ENCODE measurements around the gene BEX3. TPM values are rescaled to one million over a fixed set of nuclear protein-coding genes. Genes with fewer than 3 reads are reported as not detected.
A peak's percentile ranks its signal among the peaks of the same experiment; 100 is the strongest.
"Not testable (repeated sequence)": the region's sequence is repeated elsewhere in the genome, so short reads cannot be mapped to it uniquely, and the experiment has no call there.

The BEX3 gene
- total RNA-seq, 2 donors from 2014 or later = 5.7 to 32.0 TPM

DNA sequence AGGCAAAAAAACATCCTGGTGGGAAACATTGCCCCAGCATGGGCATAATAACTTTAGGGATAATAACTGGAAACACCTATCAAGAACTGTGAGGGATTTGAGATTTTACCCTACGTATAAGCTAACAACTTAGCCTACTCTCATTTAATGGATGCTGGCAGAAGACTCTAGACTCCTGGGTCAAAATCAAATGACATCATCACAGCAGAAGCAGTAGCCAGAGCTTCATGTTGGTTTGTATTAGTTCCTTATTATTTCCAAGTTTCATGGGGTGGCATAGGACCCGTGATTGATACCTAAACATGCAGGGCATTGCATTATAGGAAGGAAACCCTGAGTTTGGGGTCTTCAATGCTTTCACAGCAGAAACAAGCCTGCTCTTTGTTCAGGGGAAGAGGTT, 15.4 kb upstream of the BEX3 start:
- H3K27ac Mint-ChIP-seq = no peak overlapping the region
- H3K4me3 Mint-ChIP-seq = no peak overlapping the region
- no peak for DNase-seq
- H3K27me3 Mint-ChIP-seq = peaks cover 5% of the 10 kb centered on the region
- H3K36me3 Mint-ChIP-seq (ENCODE audit: low read depth) = peaks cover 2% of the 10 kb centered on the region
- no peak for ATAC-seq
- H3K4me1 Mint-ChIP-seq = peaks cover 5% of the 10 kb centered on the region
- no peaks in the 10 kb centered on the region for H3K9me3 ChIP-seq (ENCODE audit: control insufficient read depth, low read length, poor library complexity, severe bottlenecking)

DNA sequence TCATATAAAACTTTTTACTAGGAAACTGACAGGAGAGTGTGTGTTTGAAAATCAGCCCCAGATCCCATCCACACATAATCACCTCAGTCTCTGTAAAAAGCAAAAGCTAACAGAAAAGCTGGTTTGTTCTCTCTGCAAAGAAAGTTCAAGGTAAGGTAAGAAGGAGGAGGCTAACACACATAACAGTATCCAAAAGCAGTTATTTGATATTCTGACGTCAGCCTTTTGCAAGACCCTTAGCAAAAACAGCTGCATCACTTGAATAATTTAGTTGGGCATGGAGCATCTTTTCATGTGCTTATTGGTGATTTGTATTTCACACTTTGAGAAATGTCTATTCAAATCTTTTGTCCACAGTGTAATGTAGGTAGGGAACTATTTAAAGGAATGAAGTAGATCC, 14.5 kb upstream of the BEX3 start:
- H3K36me3 Mint-ChIP-seq (ENCODE audit: low read depth) = peaks cover 2% of the 10 kb centered on the region
- no peak overlapping the region for H3K27ac Mint-ChIP-seq
- no peaks in the 10 kb centered on the region for H3K9me3 ChIP-seq (ENCODE audit: control insufficient read depth, low read length, poor library complexity, severe bottlenecking)
- H3K4me1 Mint-ChIP-seq = peaks cover 2% of the 10 kb centered on the region
- H3K4me3 Mint-ChIP-seq = no peak overlapping the region
- DNase-seq = no peak
- ATAC-seq = no peak
- H3K27me3 Mint-ChIP-seq = peaks cover 7% of the 10 kb centered on the region

DNA sequence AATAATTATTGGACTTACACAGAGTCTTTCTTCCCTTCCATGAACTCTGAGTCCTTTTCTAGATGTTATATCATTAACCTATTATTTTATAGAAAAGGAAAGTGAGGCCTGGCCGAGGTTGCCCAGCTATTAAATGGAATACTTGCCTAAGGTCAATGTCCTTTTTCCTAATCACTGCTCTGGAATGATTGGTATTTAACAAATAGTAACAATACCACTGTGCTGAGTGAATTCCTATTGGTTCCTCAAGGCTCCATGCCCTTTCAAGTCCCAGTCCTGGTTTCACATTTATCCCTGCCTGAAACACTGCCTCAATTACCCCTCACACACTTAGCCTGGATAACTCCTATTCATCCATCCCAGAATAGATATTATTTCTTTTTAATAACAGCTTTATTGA, 13.9 kb upstream of the BEX3 start:
- DNase-seq (no peak), ATAC-seq (no peak)
- Mint-ChIP-seq H3K27ac (no peak overlapping the region), H3K36me3 (ENCODE audit: low read depth) (peaks cover 1% of the 10 kb centered on the region), H3K4me1 (no peaks in the 10 kb centered on the region), H3K4me3 (no peak overlapping the region), H3K27me3 (peaks cover 7% of the 10 kb centered on the region)
- no peaks in the 10 kb centered on the region for H3K9me3 ChIP-seq (ENCODE audit: control insufficient read depth, low read length, poor library complexity, severe bottlenecking)

DNA sequence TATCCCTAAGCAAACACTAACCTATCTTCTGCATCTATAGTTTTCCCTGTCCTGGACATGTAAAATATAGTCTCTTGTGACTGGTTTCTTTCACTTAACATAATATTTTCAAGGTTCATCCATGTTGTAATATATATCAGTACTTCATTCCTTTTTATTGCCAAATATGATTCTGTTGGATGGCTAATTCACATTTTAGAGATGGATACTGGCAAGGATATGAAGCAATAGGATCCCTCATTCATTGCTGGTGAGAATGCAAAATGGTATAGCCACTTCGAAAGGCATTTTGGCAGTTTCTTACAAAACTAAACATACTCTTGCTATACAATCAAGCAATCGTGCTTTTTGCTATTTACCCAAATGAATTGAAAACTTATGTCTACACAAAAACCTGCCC, 13.3 kb upstream of the BEX3 start:
- Mint-ChIP-seq H3K36me3 (ENCODE audit: low read depth) (no peaks in the 10 kb centered on the region), H3K27me3 (peaks cover 7% of the 10 kb centered on the region), H3K27ac (no peak overlapping the region), H3K4me1 (no peaks in the 10 kb centered on the region), H3K4me3 (no peak overlapping the region)
- no peak for ATAC-seq
- no peaks in the 10 kb centered on the region for H3K9me3 ChIP-seq (ENCODE audit: control insufficient read depth, low read length, poor library complexity, severe bottlenecking)
- no peak for DNase-seq

- Mint-ChIP-seq H3K27ac (no peak overlapping the region), H3K4me1 (no peaks in the 10 kb centered on the region), H3K27me3 (peaks cover 10% of the 10 kb centered on the region), H3K36me3 (ENCODE audit: low read depth) (no peaks in the 10 kb centered on the region), H3K4me3 (no peak overlapping the region)
- ATAC-seq = no peak
- H3K9me3 ChIP-seq (ENCODE audit: control insufficient read depth, low read length, poor library complexity, severe bottlenecking) = no peaks in the 10 kb centered on the region
- no peak for DNase-seq
These were observed 8.8 kb upstream of the BEX3 start for GRCh38 chrX:103367502-103367901.

DNA sequence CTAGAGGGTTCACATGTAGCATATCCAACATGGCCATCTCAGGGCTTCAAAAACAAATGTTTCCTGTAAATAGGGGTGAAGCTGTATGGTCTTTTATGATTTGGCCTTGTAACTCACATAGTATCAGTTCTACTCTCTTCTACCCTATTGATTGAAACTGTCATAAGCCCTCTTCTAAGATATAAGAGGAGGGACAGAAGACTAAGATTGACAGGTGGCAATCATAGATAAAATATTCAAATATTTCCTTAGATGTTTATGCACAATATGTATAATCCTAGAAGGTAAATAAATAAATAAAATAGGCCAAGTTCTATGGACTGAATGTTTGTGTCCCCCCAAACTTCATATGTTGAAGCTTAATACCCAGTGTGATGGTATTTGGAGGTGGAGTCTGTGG, 6.9 kb upstream of the BEX3 start:
- no peak for DNase-seq

GRCh38 chrX:103372886-103373285, 3.5 kb upstream of the BEX3 start:
- H3K4me1 Mint-ChIP-seq = peaks cover 4% of the 10 kb centered on the region
- H3K4me3 Mint-ChIP-seq = no peak overlapping the region

More for the DNA sequence above, 6.9 kb upstream of the BEX3 start:
- Mint-ChIP-seq H3K4me1 (no peaks in the 10 kb centered on the region), H3K36me3 (ENCODE audit: low read depth) (no peaks in the 10 kb centered on the region), H3K27ac (no peak overlapping the region), H3K4me3 (no peak overlapping the region), H3K27me3 (peaks cover 13% of the 10 kb centered on the region)
- ATAC-seq = no peak
- no peaks in the 10 kb centered on the region for H3K9me3 ChIP-seq (ENCODE audit: control insufficient read depth, low read length, poor library complexity, severe bottlenecking)

DNA sequence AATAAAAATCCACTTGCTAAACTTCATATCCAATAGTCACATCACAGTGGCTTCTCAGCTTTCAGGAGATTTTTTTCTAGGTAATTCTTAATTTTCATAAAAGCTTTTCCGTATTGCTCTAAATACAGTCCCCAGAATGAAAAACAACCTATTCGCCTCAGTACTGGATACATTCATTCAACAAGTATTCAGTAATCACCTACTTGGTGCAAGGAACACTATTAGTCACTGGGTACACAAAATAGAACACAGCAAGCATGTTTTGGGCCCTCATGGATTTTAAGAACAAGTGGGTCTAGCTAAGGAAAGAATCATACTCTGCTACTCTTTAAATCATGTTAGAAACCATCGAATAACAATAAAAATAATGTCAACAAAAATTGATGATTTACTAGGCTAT, 2.8 kb upstream of the BEX3 start:
- no peaks in the 10 kb centered on the region for H3K9me3 ChIP-seq (ENCODE audit: control insufficient read depth, low read length, poor library complexity, severe bottlenecking)
- H3K4me1 Mint-ChIP-seq = peaks cover 4% of the 10 kb centered on the region
- no peak for DNase-seq
- no peak overlapping the region for H3K27ac Mint-ChIP-seq
- no peak for ATAC-seq
- no peak overlapping the region for H3K4me3 Mint-ChIP-seq
- peaks cover 11% of the 10 kb centered on the region for H3K27me3 Mint-ChIP-seq
- no peaks in the 10 kb centered on the region for H3K36me3 Mint-ChIP-seq (ENCODE audit: low read depth)

More at GRCh38 chrX:103372886-103373285, 3.5 kb upstream of the BEX3 start:
- peaks cover 11% of the 10 kb centered on the region for H3K27me3 Mint-ChIP-seq
- ATAC-seq (no peak), DNase-seq (no peak)
- no peaks in the 10 kb centered on the region for H3K36me3 Mint-ChIP-seq (ENCODE audit: low read depth)
- H3K9me3 ChIP-seq (ENCODE audit: control insufficient read depth, low read length, poor library complexity, severe bottlenecking) = no peaks in the 10 kb centered on the region
- H3K27ac Mint-ChIP-seq = no peak overlapping the region

DNA sequence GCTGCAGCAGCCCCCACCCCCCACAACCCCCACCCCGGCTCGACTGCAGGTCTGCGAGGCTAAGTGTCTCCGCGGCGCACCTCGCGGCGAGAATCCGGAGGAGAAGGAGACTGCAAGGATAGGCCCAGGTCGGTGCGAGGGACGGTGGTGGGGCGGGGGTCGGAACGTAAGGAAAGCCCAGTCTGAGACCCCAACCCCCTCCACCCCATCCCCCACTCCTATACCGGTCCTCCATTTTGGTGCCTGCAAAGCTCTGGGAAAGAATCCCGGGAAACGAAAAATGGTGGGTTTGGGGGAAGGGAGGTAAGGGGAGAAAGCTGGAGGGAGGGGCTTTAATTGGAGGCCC, 614 bp downstream of the BEX3 start:
- H3K4me3 Mint-ChIP-seq = peak overlapping the region; percentile 84
- peaks cover 6% of the 10 kb centered on the region for H3K4me1 Mint-ChIP-seq
- no peak for DNase-seq
- H3K27ac Mint-ChIP-seq = no peak overlapping the region
- H3K9me3 ChIP-seq (ENCODE audit: control insufficient read depth, low read length, poor library complexity, severe bottlenecking) = no peaks in the 10 kb centered on the region
- no peaks in the 10 kb centered on the region for H3K36me3 Mint-ChIP-seq (ENCODE audit: low read depth)
- peaks cover 11% of the 10 kb centered on the region for H3K27me3 Mint-ChIP-seq
- no peak for ATAC-seq

- no peaks in the 10 kb centered on the region for H3K36me3 Mint-ChIP-seq (ENCODE audit: low read depth)
- DNase-seq = no peak
- no peak overlapping the region for H3K27ac Mint-ChIP-seq
- peaks cover 5% of the 10 kb centered on the region for H3K27me3 Mint-ChIP-seq
- no peaks in the 10 kb centered on the region for H3K9me3 ChIP-seq (ENCODE audit: control insufficient read depth, low read length, poor library complexity, severe bottlenecking)
- H3K4me3 Mint-ChIP-seq = peak overlapping the region; percentile 5
- peaks cover 6% of the 10 kb centered on the region for H3K4me1 Mint-ChIP-seq
- no peak for ATAC-seq
These were observed 2.7 kb downstream of the BEX3 start for GRCh38 chrX:103378990-103379389.

- H3K27ac Mint-ChIP-seq = no peak overlapping the region
- no peak overlapping the region for H3K4me3 Mint-ChIP-seq
- no peak for DNase-seq
- peaks cover 2% of the 10 kb centered on the region for H3K4me1 Mint-ChIP-seq
- H3K9me3 ChIP-seq (ENCODE audit: control insufficient read depth, low read length, poor library complexity, severe bottlenecking) = no peaks in the 10 kb centered on the region
- H3K36me3 Mint-ChIP-seq (ENCODE audit: low read depth) = no peaks in the 10 kb centered on the region
- no peaks in the 10 kb centered on the region for H3K27me3 Mint-ChIP-seq
- no peak for ATAC-seq
These were observed 6.5 kb downstream of the BEX3 start for GRCh38 chrX:103382877-103383276.

GRCh38 chrX:103384672-103385071, 8.3 kb downstream of the BEX3 start:
- no peaks in the 10 kb centered on the region for H3K9me3 ChIP-seq (ENCODE audit: control insufficient read depth, low read length, poor library complexity, severe bottlenecking)
- Mint-ChIP-seq H3K4me3 (no peak overlapping the region), H3K27me3 (peaks cover 10% of the 10 kb centered on the region), H3K36me3 (ENCODE audit: low read depth) (no peaks in the 10 kb centered on the region), H3K4me1 (no peaks in the 10 kb centered on the region), H3K27ac (no peak overlapping the region)
- no peak for ATAC-seq
- no peak for DNase-seq

GRCh38 chrX:103385283-103385830, 9.0 kb downstream of the BEX3 start:
- not testable (repeated sequence) for ATAC-seq; DNase-seq; H3K4me1 Mint-ChIP-seq; H3K36me3 Mint-ChIP-seq (ENCODE audit: low read depth); H3K4me3 Mint-ChIP-seq; H3K27ac Mint-ChIP-seq; H3K9me3 ChIP-seq (ENCODE audit: control insufficient read depth, low read length, poor library complexity, severe bottlenecking)
- peaks cover 15% of the 10 kb centered on the region for H3K27me3 Mint-ChIP-seq

GRCh38 chrX:103386332-103386731, 10.0 kb downstream of the BEX3 start:
- no peaks in the 10 kb centered on the region for H3K36me3 Mint-ChIP-seq (ENCODE audit: low read depth)
- ATAC-seq (no peak), DNase-seq (no peak)

More at GRCh38 chrX:103386332-103386731, 10.0 kb downstream of the BEX3 start:
- H3K27me3 Mint-ChIP-seq = peaks cover 22% of the 10 kb centered on the region
- H3K27ac Mint-ChIP-seq = no peak overlapping the region
- no peaks in the 10 kb centered on the region for H3K4me1 Mint-ChIP-seq
- no peak overlapping the region for H3K4me3 Mint-ChIP-seq
- H3K9me3 ChIP-seq (ENCODE audit: control insufficient read depth, low read length, poor library complexity, severe bottlenecking) = no peaks in the 10 kb centered on the region
